Measurements from ENCODE around the gene MICU2. TPM values are rescaled to one million over a fixed set of nuclear protein-coding genes. Genes with fewer than 3 reads are reported as not detected.
A peak's percentile ranks its signal among the peaks of the same experiment; 100 is the strongest.

Gene MICU2
- total and polyA plus RNA-seq, 2 of the 13 experiments (the other 11 are each of a cell fraction or from before 2014, with no cell fraction given) = 31.7 to 42.4 TPM

DNA sequence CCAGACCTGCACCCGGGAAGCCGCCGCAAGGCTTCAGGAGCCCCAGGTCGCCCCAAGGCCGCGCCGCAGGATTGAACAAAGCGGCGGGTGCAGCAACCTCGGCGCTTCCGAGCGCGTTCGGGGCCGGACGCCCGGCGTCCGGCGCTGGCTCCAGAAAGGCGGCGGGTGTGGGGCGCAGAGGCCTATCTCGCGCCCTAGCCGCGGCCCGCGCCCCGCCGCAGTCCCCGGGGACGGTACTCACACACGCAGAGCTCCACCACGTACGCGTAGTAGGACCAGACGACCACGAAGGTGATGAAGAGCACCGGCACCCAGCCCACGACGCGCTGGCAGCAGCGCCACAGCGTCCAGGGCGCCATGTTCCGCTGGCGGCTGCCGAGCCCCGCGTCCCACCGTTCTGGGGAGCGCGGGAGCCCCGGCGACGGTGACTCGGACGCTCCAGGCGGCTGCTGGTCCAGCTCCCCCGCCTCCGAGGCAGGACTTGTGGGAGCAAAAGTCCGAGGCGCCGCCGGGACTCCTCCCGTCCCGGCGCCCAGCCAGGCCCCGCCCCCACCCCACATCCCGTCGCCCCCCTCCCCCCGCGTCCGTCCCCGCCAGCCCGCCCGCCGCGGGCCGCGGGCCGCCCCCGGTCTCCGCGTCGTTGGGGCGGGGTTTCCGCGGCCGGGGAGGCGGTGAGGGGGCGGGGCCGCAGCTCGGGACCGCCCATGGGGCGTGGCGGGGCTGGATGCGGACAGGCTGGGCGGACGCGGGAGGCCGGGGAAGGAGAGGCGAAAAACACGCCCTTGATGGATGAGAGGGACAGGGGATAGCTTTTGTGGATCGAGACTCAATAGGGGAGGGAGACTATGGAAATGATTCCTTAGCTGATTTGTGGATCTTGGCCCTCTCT, 144.9 kb downstream of the MICU2 start, which contains the start of gene ZDHHC20 (continued):
- TF ChIP-seq, protein P1, sequence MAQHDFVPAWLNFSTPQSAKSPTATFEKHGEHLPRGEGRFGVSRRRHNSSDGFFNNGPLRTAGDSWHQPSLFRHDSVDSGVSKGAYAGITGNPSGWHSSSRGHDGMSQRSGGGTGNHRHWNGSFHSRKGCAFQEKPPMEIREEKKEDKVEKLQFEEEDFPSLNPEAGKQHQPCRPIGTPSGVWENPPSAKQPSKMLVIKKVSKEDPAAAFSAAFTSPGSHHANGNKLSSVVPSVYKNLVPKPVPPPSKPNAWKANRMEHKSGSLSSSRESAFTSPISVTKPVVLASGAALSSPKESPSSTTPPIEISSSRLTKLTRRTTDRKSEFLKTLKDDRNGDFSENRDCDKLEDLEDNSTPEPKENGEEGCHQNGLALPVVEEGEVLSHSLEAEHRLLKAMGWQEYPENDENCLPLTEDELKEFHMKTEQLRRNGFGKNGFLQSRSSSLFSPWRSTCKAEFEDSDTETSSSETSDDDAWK (CRISPR knock-in tag; IDR thresholded peaks at IDR 0.05) = no peak
- no peak for TF ChIP-seq NFRKB (IDR thresholded peaks at IDR 0.05)
- TF ChIP-seq, protein P2, sequence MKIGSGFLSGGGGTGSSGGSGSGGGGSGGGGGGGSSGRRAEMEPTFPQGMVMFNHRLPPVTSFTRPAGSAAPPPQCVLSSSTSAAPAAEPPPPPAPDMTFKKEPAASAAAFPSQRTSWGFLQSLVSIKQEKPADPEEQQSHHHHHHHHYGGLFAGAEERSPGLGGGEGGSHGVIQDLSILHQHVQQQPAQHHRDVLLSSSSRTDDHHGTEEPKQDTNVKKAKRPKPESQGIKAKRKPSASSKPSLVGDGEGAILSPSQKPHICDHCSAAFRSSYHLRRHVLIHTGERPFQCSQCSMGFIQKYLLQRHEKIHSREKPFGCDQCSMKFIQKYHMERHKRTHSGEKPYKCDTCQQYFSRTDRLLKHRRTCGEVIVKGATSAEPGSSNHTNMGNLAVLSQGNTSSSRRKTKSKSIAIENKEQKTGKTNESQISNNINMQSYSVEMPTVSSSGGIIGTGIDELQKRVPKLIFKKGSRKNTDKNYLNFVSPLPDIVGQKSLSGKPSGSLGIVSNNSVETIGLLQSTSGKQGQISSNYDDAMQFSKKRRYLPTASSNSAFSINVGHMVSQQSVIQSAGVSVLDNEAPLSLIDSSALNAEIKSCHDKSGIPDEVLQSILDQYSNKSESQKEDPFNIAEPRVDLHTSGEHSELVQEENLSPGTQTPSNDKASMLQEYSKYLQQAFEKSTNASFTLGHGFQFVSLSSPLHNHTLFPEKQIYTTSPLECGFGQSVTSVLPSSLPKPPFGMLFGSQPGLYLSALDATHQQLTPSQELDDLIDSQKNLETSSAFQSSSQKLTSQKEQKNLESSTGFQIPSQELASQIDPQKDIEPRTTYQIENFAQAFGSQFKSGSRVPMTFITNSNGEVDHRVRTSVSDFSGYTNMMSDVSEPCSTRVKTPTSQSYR (CRISPR knock-in tag; IDR thresholded peaks at IDR 0.05; ENCODE audit: borderline replicate concordance) = no peak
- TF ChIP-seq EHMT2 (IDR thresholded peaks at IDR 0.05; ENCODE audit: borderline replicate concordance, low read depth, low read length) = no peak
- no peak for TF ChIP-seq ZNF296 (CRISPR knock-in tag; conservative IDR thresholded peaks at IDR 0.05)
- TF ChIP-seq, protein P3, sequence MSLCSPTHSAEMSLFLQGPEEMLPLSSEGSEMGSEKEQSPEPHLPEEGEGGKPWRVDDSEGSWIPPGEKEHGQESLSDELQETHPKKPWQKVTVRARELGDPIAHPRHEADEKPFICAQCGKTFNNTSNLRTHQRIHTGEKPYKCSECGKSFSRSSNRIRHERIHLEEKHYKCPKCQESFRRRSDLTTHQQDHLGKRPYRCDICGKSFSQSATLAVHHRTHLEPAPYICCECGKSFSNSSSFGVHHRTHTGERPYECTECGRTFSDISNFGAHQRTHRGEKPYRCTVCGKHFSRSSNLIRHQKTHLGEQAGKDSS (CRISPR knock-in tag; IDR thresholded peaks at IDR 0.05; ENCODE audit: borderline replicate concordance, low read depth) = no peak; the same call in 1 of the 2 replicates
- TF ChIP-seq ZNF660 (CRISPR knock-in tag; IDR thresholded peaks at IDR 0.05; ENCODE audit: borderline replicate concordance, low read depth) = no peak
- TF ChIP-seq CEBPB (IDR thresholded peaks at IDR 0.05; ENCODE audit: borderline replicate concordance, low read depth, low read length) = no peak
- TF ChIP-seq KMT2B (CRISPR knock-in tag; IDR thresholded peaks at IDR 0.05) = no peak
- TF ChIP-seq, protein P4, sequence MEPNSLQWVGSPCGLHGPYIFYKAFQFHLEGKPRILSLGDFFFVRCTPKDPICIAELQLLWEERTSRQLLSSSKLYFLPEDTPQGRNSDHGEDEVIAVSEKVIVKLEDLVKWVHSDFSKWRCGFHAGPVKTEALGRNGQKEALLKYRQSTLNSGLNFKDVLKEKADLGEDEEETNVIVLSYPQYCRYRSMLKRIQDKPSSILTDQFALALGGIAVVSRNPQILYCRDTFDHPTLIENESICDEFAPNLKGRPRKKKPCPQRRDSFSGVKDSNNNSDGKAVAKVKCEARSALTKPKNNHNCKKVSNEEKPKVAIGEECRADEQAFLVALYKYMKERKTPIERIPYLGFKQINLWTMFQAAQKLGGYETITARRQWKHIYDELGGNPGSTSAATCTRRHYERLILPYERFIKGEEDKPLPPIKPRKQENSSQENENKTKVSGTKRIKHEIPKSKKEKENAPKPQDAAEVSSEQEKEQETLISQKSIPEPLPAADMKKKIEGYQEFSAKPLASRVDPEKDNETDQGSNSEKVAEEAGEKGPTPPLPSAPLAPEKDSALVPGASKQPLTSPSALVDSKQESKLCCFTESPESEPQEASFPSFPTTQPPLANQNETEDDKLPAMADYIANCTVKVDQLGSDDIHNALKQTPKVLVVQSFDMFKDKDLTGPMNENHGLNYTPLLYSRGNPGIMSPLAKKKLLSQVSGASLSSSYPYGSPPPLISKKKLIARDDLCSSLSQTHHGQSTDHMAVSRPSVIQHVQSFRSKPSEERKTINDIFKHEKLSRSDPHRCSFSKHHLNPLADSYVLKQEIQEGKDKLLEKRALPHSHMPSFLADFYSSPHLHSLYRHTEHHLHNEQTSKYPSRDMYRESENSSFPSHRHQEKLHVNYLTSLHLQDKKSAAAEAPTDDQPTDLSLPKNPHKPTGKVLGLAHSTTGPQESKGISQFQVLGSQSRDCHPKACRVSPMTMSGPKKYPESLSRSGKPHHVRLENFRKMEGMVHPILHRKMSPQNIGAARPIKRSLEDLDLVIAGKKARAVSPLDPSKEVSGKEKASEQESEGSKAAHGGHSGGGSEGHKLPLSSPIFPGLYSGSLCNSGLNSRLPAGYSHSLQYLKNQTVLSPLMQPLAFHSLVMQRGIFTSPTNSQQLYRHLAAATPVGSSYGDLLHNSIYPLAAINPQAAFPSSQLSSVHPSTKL (CRISPR knock-in tag; IDR thresholded peaks at IDR 0.05) = no peak
- no peak for TF ChIP-seq FOSL1 (CRISPR knock-in tag; IDR thresholded peaks at IDR 0.05; ENCODE audit: borderline replicate concordance)
- no peak for TF ChIP-seq ZNF816 (CRISPR knock-in tag; IDR thresholded peaks at IDR 0.05; ENCODE audit: borderline replicate concordance)
- no peak for TF ChIP-seq PHF21A (CRISPR knock-in tag; IDR thresholded peaks at IDR 0.05)
- no peak for TF ChIP-seq TEAD3 (CRISPR knock-in tag; optimal IDR thresholded peaks at IDR 0.05; ENCODE audit: borderline replicate concordance)
- TF ChIP-seq, protein P5, sequence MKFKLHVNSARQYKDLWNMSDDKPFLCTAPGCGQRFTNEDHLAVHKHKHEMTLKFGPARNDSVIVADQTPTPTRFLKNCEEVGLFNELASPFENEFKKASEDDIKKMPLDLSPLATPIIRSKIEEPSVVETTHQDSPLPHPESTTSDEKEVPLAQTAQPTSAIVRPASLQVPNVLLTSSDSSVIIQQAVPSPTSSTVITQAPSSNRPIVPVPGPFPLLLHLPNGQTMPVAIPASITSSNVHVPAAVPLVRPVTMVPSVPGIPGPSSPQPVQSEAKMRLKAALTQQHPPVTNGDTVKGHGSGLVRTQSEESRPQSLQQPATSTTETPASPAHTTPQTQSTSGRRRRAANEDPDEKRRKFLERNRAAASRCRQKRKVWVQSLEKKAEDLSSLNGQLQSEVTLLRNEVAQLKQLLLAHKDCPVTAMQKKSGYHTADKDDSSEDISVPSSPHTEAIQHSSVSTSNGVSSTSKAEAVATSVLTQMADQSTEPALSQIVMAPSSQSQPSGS (CRISPR knock-in tag; IDR thresholded peaks at IDR 0.05) = no peak
- peak; percentile 44; the same call in 1 of the 2 replicates for TF ChIP-seq ZNF766 (CRISPR knock-in tag; IDR thresholded peaks at IDR 0.05; ENCODE audit: borderline replicate concordance)

Measured in HepG2 (cell line).